HepG2 (cell line): ENCODE measurements around the gene SMYD1. TPM values are rescaled to one million over a fixed set of nuclear protein-coding genes. Genes with fewer than 3 reads are reported as not detected.

ENCODE experiments used
- ATAC-seq: fragments of 200-7000 bp; cut with Tn5 transposase; 3 replicates; pipeline ENCODE4 v1.9.1; 2020; ENCODE audit warnings: mild to moderate bottlenecking, moderate library complexity
- BruUV-seq: library from RNA; stranded (reverse); fragments of 400-500 nt; replicated peaks from 2 replicates; lab custom pipeline; 2021; lab: Mats Ljungman, UMichigan
- CTCF ChIA-PET: fragments of 300-600 bp; formaldehyde crosslinking; extraction: SDS; loops from one replicate; lab custom pipeline; 2021; ENCODE audit warnings: low total read pairs, inconsistent platforms, low intra/inter-chr PET ratio; lab: Yijun Ruan, JAX
- POLR2A ChIA-PET: fragments of 350-600 bp; sonication (Branson Sonifier 250); formaldehyde crosslinking; loops from one replicate; lab custom pipeline; 2020; ENCODE audit warnings: antibody characterized with exemption, inconsistent platforms; lab: Yijun Ruan, JAX
- DNase-seq: peaks from one replicate; pipeline ENCODE4 v3.0.0-alpha.2; 2015; ENCODE audit warnings: low spot score
- FAIRE-seq: peaks from 3 replicates; lab custom pipeline; 2011; peaks lifted over from hg19 to GRCh38; lab: Jason Lieb, UNC
- H2AFZ ChIP-seq: one replicate; pipeline ENCODE4 v1.6.1; 2011; ENCODE audit warnings: low read length, inconsistent platforms
- H3K27ac ChIP-seq: fragments of 300-600 bp; 3 replicates; pipeline ENCODE4 v1.8.0; 2011; ENCODE audit warnings: mixed run types, mild to moderate bottlenecking, mixed read lengths, low read length, inconsistent platforms; ENCODE audit not compliant: insufficient read depth; ENCODE audit errors: extremely low read length
- H3K27me3 ChIP-seq, 2 experiments: fragments of 200-600 bp in 1 of 2; 2 replicates in 1 of 2; 3 replicates in 1 of 2; pipeline versions ENCODE4 v1.6.0 to v1.8.0; 2011; ENCODE audit warnings: low read length in 2 of 2, mild to moderate bottlenecking in 2 of 2, moderate library complexity in 2 of 2, inconsistent platforms in 1 of 2; ENCODE audit not compliant: insufficient read depth in 2 of 2, control insufficient read depth in 1 of 2
- H3K36me3 ChIP-seq, 2 experiments: fragments of 200-600 bp in 1 of 2; replicated peaks in 1 of 2; 2 replicates in 1 of 2; 3 replicates in 1 of 2; pipeline versions ENCODE4 v1.5.1 to v1.8.0; 2011; ENCODE audit warnings: low read length in 2 of 2, inconsistent platforms in 1 of 2; ENCODE audit not compliant: insufficient read depth in 2 of 2, control insufficient read depth in 1 of 2
- H3K4me1 ChIP-seq: 2 replicates; pipeline ENCODE4 v1.5.1; 2012; ENCODE audit warnings: low read length, inconsistent platforms; ENCODE audit not compliant: insufficient read depth
- H3K4me2 ChIP-seq: 2 replicates; pipeline ENCODE4 v1.6.0; 2011; ENCODE audit warnings: low read depth, low read length, inconsistent platforms
- H3K4me3 ChIP-seq, 3 experiments: fragments of 200-600 bp in 1 of 3; sonication (generic), shearing (Covaris generic) in 1 of 3; replicated peaks in 1 of 3; 2 replicates each; pipeline ENCODE4 v1.5.1; 2011 to 2016; ENCODE audit warnings: low read length in 3 of 3, inconsistent platforms in 2 of 3, low read depth in 2 of 3, mild to moderate bottlenecking in 2 of 3, control low read depth in 1 of 3, mixed read lengths in 1 of 3; ENCODE audit not compliant: insufficient read depth in 1 of 3
- H3K79me2 ChIP-seq: one replicate; pipeline ENCODE4 v1.6.1; 2011; ENCODE audit warnings: low read length, inconsistent platforms; ENCODE audit not compliant: insufficient read depth
- H3K9ac ChIP-seq: 2 replicates; pipeline ENCODE4 v1.6.0; 2011; ENCODE audit warnings: mild to moderate bottlenecking, low read depth, low read length, inconsistent platforms; ENCODE audit not compliant: insufficient read depth
- H3K9me3 ChIP-seq: 2 replicates; pipeline ENCODE4 v1.5.1; 2012; ENCODE audit warnings: mild to moderate bottlenecking, low read length
- H4K20me1 ChIP-seq: 2 replicates; pipeline ENCODE4 v1.6.0; 2011; ENCODE audit warnings: inconsistent platforms, mild to moderate bottlenecking, low read length, moderate library complexity; ENCODE audit not compliant: insufficient read depth
- ISL2 ChIP-seq: sonication (generic); formaldehyde crosslinking; IDR thresholded peaks from 2 replicates; pipeline ENCODE4 v1.5.0; 2020; ENCODE audit warnings: missing genetic modification reagents
- KMT2A ChIP-seq: sonication (generic); formaldehyde crosslinking; IDR thresholded peaks from 2 replicates; pipeline ENCODE4 v1.4.0; 2020; ENCODE audit warnings: missing genetic modification reagents
- SALL1 ChIP-seq: sonication (generic); formaldehyde crosslinking; IDR thresholded peaks from 2 replicates; pipeline ENCODE4 v1.8.0; 2022; ENCODE audit warnings: mild to moderate bottlenecking, missing genetic modification reagents
- THAP8 ChIP-seq: sonication (generic); formaldehyde crosslinking; IDR thresholded peaks from 2 replicates; pipeline ENCODE4 v1.5.1; 2020; ENCODE audit warnings: missing genetic modification reagents, mild to moderate bottlenecking, borderline replicate concordance
- ZNF709 ChIP-seq: sonication (generic); formaldehyde crosslinking; IDR thresholded peaks from 2 replicates; pipeline ENCODE4 v1.5.0; 2020; ENCODE audit warnings: mild to moderate bottlenecking, missing genetic modification reagents
- ZNF782 ChIP-seq: sonication (generic); formaldehyde crosslinking; IDR thresholded peaks from 2 replicates; pipeline ENCODE4 v1.4.0; 2020; ENCODE audit warnings: missing genetic modification reagents, mild to moderate bottlenecking, borderline replicate concordance
- WGBS: methylation state at CpG from one replicate; pipeline ENCODE4 v1.1.6; 2017; ENCODE audit warnings: low lambda C conversion rate; 5-methylcytosine and 5-hydroxymethylcytosine counted together
- in situ Hi-C: cut with HindIII; loops from 2 replicates; pipeline ENCODE4 v1.10.0; 2017; ENCODE audit warnings: low pct_unique_long_range_greater_than_20kb; ENCODE audit not compliant: extremely low pct_ligation_motif_present
- intact Hi-C: fragments of 100-400 bp; cut with micrococcal nuclease; formaldehyde crosslinking; loops from one replicate; pipeline ENCODE4 v1.10.0; 2022; ENCODE audit not compliant: unreplicated experiment
- polyA plus RNA-seq, 8 experiments: library from polyadenylated mRNA; depleted of rRNA in 3 of 8; stranded (reverse) in 7 of 8; unstranded in 1 of 8; fragments of >200 nt; fragmentation: Illumina TruSeq in 4 of 8; extraction: Trizol in 4 of 8; gene quantifications; 2 replicates each; pipeline versions ENCODE4 v1.2.1 to v1.2.3, GENCODE V29; 2011 to 2016; ENCODE audit warnings: low read depth in 4 of 8, missing spikeins in 1 of 8, mixed read lengths in 1 of 8; ENCODE audit not compliant: insufficient read depth in 1 of 8
- total RNA-seq, 5 experiments: library from RNA; depleted of rRNA; stranded (reverse); fragments of >200 nt; fragmentation: Illumina TruSeq; extraction: Trizol; gene quantifications; 2 replicates each; pipeline ENCODE4 v1.2.3, GENCODE V29; 2016; ENCODE audit warnings: low read depth in 1 of 5
- TF ChIP-seq, protein P1 (sequence below): sonication (generic); formaldehyde crosslinking; IDR thresholded peaks from 2 replicates; pipeline ENCODE4 v1.4.0; 2020; ENCODE audit warnings: low read depth, mild to moderate bottlenecking, missing genetic modification reagents

SMYD1 gene
- total and polyA plus RNA-seq, 2 of the 13 experiments (the other 11 are each of a cell fraction or from before 2014, with no cell fraction given), result not detected

- Histone ChIP-seq H3K79me2 (no peaks in the 10 kb centered on the region), H3K9me3 (no peaks in the 10 kb centered on the region), H3K9ac (no peak overlapping the region), H2AFZ (no peak overlapping the region), H3K4me3 (no peak overlapping the region), H3K36me3 (no peaks in the 10 kb centered on the region; a peak in 1 of 5 replicates), H3K27ac (no peak overlapping the region), H3K4me2 (no peak overlapping the region), H3K4me1 (peaks cover 17% of the 10 kb centered on the region), H3K27me3 (no peaks in the 10 kb centered on the region), H4K20me1 (no peaks in the 10 kb centered on the region)
- FAIRE-seq, result no peak
- no peak for DNase-seq
- CTCF ChIA-PET, result no interaction called here
- TF ChIP-seq ZNF782 (CRISPR knock-in tag) (no peak), THAP8 (CRISPR knock-in tag) (no peak), ISL2 (CRISPR knock-in tag) (no peak), KMT2A (CRISPR knock-in tag) (no peak), SALL1 (no peak), ZNF709 (CRISPR knock-in tag) (no peak)
- TF ChIP-seq, protein P1, sequence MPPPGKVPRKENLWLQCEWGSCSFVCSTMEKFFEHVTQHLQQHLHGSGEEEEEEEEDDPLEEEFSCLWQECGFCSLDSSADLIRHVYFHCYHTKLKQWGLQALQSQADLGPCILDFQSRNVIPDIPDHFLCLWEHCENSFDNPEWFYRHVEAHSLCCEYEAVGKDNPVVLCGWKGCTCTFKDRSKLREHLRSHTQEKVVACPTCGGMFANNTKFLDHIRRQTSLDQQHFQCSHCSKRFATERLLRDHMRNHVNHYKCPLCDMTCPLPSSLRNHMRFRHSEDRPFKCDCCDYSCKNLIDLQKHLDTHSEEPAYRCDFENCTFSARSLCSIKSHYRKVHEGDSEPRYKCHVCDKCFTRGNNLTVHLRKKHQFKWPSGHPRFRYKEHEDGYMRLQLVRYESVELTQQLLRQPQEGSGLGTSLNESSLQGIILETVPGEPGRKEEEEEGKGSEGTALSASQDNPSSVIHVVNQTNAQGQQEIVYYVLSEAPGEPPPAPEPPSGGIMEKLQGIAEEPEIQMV (CRISPR knock-in tag), result no peak
- ATAC-seq, result no peak
- intact Hi-C loops (no loop called here), in situ Hi-C loops (no loop called here)
- WGBS, result 98% methylated on average over 2 of the region's 2 CpGs
- no TSS peak for BruUV-seq
- POLR2A ChIA-PET, result interaction anchor here (3.0 kb wide), 1 partner anchor 20 kb away, joined by 15 read pairs; the partner anchor contains the start of gene RNU2-63P
Measured at GRCh38 chr2:88036182-88036581, 31.4 kb upstream of the SMYD1 start.
